ENCODE measurements around the gene TMEM88. TPM values are rescaled to one million over a fixed set of nuclear protein-coding genes. Genes with fewer than 3 reads are reported as not detected.

Gene TMEM88
- total and polyA plus RNA-seq, 2 of the 13 experiments (the other 11 are each of a cell fraction or from before 2014, with no cell fraction given) = 0.31 to 0.66 TPM

- peak; percentile 63; the same call in 1 of the 2 replicates for TF ChIP-seq E2F2 (CRISPR knock-in tag; IDR thresholded peaks at IDR 0.05; ENCODE audit: borderline replicate concordance)
- TF ChIP-seq, protein P1, sequence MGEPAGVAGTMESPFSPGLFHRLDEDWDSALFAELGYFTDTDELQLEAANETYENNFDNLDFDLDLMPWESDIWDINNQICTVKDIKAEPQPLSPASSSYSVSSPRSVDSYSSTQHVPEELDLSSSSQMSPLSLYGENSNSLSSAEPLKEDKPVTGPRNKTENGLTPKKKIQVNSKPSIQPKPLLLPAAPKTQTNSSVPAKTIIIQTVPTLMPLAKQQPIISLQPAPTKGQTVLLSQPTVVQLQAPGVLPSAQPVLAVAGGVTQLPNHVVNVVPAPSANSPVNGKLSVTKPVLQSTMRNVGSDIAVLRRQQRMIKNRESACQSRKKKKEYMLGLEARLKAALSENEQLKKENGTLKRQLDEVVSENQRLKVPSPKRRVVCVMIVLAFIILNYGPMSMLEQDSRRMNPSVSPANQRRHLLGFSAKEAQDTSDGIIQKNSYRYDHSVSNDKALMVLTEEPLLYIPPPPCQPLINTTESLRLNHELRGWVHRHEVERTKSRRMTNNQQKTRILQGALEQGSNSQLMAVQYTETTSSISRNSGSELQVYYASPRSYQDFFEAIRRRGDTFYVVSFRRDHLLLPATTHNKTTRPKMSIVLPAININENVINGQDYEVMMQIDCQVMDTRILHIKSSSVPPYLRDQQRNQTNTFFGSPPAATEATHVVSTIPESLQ (CRISPR knock-in tag; conservative IDR thresholded peaks at IDR 0.05) = no peak
- no peak for TF ChIP-seq NFIC (IDR thresholded peaks at IDR 0.05; ENCODE audit: low read length)
- TF ChIP-seq ZMYM2 (CRISPR knock-in tag; IDR thresholded peaks at IDR 0.05) = no peak
- TF ChIP-seq HDAC1 (CRISPR knock-in tag; IDR thresholded peaks at IDR 0.05) = no peak
- TF ChIP-seq ZC3H13 (CRISPR knock-in tag; IDR thresholded peaks at IDR 0.05) = no peak; the same call in 1 of the 2 replicates
- TF ChIP-seq TRAFD1 (CRISPR knock-in tag; IDR thresholded peaks at IDR 0.05; ENCODE audit: borderline replicate concordance) = no peak
- TF ChIP-seq MTA3 (CRISPR knock-in tag; IDR thresholded peaks at IDR 0.05) = no peak
- 0 out of 2 replicates have a peak, but pooled peaks have one; percentile 54 for TF ChIP-seq ZNF512 (CRISPR knock-in tag; IDR thresholded peaks at IDR 0.05)
- TF ChIP-seq, protein P2, sequence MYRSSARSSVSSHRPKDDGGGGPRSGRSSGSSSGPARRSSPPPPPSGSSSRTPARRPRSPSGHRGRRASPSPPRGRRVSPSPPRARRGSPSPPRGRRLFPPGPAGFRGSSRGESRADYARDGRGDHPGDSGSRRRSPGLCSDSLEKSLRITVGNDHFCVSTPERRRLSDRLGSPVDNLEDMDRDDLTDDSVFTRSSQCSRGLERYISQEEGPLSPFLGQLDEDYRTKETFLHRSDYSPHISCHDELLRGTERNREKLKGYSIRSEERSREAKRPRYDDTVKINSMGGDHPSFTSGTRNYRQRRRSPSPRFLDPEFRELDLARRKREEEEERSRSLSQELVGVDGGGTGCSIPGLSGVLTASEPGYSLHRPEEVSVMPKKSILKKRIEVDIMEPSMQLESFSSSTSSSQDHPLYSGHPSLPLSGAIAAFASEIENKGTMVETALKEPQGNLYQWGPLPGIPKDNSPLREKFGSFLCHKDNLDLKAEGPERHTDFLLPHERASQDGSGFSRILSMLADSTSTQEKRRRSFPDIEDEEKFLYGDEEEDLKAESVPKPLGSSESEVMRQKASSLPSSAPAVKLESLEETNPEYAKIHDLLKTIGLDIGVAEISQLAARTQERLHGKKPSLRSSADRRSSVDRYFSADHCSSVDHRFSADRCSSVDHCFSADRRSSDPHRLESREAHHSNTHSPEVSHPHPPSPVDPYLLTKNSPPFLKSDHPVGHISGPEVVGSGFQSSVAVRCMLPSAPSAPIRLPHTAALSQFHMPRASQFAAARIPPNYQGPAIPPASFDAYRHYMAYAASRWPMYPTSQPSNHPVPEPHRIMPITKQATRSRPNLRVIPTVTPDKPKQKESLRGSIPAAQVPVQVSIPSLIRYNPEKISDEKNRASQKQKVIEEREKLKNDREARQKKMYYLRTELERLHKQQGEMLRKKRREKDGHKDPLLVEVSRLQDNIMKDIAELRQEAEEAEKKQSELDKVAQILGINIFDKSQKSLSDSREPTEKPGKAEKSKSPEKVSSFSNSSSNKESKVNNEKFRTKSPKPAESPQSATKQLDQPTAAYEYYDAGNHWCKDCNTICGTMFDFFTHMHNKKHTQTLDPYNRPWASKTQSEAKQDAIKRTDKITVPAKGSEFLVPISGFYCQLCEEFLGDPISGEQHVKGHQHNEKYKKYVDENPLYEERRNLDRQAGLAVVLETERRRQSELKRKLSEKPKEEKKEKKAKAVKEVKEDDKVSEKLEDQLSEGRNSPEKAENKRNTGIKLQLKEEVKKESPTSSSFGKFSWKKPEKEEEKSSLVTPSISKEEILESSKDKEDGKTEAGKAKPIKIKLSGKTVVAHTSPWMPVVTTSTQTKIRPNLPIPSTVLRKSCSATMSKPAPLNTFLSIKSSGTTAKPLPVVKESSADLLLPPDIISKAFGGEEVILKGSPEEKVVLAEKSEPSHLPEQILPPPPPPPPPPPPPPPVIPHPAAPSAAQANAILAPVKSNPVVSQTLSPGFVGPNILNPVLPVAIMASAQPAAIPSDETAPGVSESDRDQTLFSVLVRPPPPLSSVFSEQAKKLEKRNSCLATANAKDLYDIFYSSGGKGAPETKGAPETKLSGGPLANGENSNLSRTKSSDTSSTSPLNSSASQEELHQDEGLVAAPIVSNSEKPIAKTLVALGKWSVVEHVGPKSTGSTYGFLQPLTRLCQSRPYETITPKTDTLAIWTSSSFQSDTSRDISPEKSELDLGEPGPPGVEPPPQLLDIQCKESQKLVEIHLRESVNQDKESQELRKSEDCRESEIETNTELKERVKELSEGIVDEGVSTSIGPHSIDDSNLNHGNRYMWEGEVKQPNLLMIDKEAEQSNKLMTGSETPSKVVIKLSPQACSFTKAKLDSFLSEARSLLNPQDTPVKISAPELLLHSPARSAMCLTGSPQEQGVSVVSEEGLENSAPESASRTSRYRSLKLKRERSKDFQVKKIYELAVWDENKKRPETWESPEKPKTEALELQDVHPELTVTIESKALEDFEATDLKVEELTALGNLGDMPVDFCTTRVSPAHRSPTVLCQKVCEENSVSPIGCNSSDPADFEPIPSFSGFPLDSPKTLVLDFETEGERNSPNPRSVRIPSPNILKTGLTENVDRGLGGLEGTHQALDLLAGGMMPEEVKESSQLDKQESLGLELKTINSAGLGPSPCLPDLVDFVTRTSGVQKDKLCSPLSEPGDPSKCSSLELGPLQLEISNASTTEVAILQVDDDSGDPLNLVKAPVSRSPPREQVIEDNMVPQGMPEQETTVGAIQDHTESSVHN (CRISPR knock-in tag; IDR thresholded peaks at IDR 0.05) = no peak
- TF ChIP-seq KDM5B (CRISPR knock-in tag; IDR thresholded peaks at IDR 0.05; ENCODE audit: borderline replicate concordance) = peak; percentile 66; the same call in 1 of the 2 replicates
- TF ChIP-seq ZNF614 (CRISPR knock-in tag; IDR thresholded peaks at IDR 0.05; ENCODE audit: borderline replicate concordance) = no peak
- peak; percentile 26 for TF ChIP-seq ZNF441 (CRISPR knock-in tag; IDR thresholded peaks at IDR 0.05; ENCODE audit: borderline replicate concordance)
Observed at GRCh38 chr17:7835814-7836595, 18.9 kb upstream of the TMEM88 start (continued).

Measured in HepG2 (cell line).